Ramos (cell line): ENCODE measurements around the gene SPATA18.

ENCODE experiments used
- in situ Hi-C: fragments of 300-500 bp; cut with MboI; formaldehyde crosslinking; loops from one replicate; pipeline ENCODE4 v1.14.3; 2022; ENCODE audit warnings: low sequenced_read_pairs; ENCODE audit not compliant: unreplicated experiment

SPATA18 gene, protein sequence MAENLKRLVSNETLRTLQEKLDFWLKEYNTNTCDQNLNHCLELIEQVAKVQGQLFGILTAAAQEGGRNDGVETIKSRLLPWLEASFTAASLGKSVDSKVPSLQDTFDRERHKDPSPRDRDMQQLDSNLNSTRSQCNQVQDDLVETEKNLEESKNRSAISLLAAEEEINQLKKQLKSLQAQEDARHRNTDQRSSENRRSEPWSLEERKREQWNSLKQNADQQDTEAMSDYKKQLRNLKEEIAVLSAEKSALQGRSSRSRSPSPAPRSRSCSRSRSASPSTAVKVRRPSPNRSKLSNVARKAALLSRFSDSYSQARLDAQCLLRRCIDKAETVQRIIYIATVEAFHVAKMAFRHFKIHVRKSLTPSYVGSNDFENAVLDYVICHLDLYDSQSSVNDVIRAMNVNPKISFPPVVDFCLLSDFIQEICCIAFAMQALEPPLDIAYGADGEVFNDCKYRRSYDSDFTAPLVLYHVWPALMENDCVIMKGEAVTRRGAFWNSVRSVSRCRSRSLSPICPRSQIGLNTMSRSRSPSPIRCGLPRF

DNA sequence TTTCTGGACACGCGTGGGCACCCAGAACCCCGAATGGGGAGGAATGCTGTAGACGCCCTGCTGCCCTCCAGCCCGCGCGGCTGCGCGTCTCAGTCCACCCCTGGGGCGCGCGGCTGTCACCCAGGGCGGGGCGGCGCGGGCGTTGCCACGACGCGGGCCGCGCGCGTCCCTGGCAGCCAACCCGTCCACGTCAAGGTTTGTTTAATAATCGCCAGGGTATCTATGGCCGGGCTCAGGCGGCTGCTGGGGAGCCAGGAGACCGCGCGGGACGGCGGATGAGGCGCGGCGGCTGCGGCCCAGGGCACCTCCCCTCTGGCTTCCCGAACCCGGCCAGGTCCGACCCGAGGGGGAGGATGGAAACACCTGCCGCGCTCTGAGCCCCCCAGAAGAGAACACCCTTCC lies at the start of gene SPATA18:
Gene SPATA18 (plus strand): TSS at position 92 of the 402 bp plus-strand sequence. CDS start 401 bp downstream, outside the sequence.
- in situ Hi-C loops = no loop called here

DNA sequence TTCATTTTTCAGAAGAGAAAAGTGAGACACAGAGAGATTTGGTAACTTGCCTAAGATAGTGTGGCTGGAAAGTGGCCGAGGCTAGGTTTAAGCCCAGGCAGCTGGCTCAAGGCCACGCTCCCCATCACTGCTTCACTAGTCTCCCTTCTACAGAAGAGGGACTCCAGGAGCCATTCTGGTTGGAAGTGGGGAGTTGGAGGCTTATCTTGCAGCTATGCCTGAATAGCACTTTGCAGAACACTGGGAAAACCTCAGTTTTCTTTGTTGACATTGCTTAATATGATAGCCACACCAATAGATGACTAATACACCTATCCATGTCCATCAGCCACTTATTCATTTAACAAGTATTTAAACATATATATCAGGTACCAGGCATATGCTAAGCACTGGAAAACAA lies 49.5 kb upstream of the SPATA18 start:
- in situ Hi-C loops = no loop called here

DNA sequence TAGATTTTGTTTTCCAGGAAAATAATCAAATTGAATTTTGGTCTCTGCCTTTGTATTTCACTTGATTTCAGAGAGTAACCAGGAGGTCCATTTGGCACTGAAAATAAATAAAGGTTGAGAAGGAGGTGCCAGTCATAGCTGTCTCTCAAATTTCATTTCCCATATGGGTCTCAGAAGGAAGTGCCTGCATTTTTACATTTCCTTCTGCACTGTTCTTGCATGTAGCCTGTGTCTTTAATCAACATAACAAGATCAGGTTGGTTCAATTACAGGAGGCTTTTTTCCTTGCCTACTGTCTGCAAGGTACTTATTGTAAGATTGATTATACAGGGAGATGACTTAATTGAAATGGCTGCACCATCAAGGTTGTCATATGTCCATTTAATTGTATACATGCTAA lies 46.7 kb upstream of the SPATA18 start:
- in situ Hi-C loops = no loop called here

DNA sequence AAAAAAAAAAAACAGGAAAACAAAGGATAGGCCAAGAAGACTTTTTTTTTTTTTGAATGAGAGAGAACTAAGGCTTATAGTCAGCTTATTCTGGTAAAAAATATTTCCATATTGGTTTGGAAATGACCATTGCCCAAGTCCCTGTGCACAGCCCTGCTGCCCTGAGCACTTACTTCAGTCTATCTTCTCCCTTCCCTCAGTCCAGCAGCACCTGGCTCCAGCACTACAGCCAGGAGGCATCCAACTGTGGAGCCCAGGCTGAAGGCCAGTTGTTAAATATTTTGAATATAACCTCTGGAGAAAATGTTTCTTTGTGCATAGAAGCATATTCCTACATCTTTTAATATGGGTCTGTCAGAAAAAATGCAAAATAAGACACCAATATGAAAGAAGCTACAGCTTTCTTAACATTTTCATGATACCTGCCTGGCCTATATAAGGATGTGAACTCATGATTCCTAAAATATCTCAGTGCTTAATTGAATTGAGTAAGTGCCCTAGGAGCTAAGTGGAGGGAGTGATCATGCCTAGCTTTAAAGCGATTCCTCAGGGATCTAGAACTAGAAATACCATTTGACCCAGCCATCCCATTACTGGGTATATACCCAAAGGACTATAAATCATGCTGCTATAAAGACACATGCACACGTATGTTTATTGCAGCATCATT lies 45.4 kb upstream of the SPATA18 start:
- in situ Hi-C loops = no loop called here

DNA sequence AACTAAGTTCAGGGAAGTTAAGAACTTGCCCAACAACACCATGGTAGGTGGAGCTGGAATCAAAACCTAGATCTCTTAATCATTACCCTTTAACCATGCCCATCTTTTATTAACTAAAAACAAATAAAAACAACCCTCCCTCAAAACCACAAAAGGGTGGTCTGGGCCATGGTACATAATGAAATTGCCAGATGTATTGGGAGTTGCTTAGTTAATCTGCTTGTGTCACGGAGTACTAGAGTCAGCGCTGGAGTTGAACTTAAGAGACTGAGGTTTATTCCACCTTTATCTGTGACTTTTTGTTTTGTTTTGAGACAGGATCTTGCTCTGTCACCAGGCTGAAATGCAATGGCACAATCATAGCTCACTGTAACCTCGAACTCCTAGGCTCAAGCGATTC lies 44.2 kb upstream of the SPATA18 start:
- in situ Hi-C loops = no loop called here

DNA sequence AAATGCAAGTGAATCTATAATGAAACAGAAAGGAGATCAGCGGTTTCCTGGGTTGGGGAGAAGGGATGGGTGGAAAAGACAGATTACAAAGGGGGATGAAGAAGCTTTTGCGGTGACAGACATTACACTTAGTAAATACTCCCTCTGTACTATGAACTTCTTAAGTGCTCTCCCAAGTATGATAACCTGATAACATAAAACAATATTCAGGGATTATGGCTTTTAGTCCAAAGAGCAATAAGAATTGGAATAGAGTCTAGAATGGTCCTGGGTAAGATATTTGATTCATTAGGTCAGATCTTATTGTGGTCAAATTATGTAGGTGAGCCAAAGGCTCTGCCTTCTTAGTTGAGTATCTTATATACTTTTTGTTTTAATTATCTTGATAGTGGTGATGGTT lies 40.1 kb upstream of the SPATA18 start:
- in situ Hi-C loops = no loop called here

DNA sequence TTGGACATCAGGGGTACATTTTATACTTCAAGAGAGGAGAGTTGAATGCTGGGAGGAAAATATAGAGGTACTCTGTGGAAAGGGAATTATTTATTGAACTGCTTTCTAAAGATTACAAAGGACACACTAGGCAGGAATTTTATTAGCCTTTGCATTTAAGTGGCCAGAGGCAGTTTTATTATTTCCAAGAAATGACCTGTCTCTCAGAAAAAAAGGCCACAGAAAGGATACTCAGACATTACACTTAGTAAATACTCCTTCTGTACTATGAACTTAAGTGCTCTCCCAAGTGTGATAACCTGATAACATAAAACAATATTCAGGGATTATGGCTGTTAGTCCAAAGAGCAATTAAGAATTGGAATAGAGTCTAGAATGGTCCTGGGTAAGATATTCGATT lies 38.5 kb upstream of the SPATA18 start:
- in situ Hi-C loops = no loop called here

DNA sequence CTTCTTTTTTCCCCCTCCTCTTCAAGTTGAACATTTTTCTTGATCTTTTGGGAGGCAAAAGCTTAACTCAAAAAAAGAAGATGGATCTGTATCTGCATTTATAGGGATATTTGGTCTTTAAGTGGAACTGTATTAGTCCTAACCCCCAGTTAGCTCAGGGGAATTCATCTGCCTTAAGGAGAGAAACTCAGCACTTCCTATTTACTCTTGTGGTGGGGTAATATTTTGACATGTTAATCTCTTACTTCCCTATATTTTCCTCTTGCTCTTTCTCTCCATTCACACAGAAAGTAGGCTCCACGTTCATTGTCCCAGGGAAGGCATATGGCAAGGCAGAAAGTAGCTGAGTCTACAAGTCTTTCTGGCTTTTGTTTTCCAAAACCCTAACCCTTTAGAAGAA lies 36.2 kb upstream of the SPATA18 start:
- in situ Hi-C loops = no loop called here

DNA sequence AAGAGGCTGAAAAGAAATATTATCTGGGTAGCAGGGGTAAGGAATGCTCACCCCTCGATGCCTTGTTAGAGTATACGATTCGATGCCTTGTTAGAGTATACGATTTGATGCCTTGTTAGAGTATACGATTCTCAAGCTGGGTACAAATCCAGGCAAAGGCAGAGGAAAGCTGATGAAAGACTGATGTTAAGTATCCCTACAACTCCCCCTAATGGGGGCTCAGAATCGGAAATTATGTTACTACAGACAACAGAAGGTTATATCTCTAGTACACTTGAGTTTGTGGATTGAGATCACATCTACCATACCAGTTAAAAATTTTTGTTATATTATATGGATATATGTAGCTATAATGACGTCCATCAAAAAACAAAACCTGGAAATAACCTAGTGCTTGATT lies 35.7 kb upstream of the SPATA18 start:
- in situ Hi-C loops = no loop called here

DNA sequence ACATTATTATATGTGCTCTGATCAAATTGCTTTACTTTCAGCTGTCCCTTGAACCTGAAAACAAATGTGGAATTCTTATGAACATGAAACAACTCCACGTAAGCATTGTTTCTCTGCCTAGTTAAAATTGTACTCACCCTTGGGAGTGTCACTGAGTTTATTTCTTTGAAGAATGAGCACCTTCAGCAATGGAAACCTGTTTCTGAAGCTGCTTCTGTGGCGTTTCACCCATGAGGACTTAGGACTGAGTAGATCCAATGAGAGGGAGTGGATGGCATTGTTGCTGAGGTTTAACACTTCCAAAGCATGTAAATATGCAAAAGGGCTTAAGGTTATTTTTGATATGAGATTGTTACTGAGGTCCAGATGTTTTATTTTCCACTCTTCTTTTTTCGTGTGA lies 34.1 kb upstream of the SPATA18 start:
- in situ Hi-C loops = no loop called here

DNA sequence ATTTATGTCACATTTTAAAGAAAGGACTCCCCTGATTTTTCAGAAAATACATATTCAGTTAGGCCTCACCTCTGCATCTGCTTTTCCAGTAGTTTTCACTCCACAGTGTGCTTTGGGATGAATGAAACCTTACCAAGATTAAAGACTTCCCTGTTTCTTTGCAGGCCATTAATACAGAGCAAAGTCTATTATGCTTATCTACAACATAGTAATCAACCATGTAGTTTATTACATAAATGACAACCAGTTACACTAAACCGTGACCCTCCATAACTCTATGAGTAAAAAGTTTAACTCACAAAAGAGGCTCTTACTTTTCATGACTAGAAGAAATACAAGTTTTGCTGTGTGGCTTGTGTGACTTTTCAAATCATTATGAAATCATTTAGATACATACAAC lies 33.3 kb upstream of the SPATA18 start:
- in situ Hi-C loops = no loop called here

DNA sequence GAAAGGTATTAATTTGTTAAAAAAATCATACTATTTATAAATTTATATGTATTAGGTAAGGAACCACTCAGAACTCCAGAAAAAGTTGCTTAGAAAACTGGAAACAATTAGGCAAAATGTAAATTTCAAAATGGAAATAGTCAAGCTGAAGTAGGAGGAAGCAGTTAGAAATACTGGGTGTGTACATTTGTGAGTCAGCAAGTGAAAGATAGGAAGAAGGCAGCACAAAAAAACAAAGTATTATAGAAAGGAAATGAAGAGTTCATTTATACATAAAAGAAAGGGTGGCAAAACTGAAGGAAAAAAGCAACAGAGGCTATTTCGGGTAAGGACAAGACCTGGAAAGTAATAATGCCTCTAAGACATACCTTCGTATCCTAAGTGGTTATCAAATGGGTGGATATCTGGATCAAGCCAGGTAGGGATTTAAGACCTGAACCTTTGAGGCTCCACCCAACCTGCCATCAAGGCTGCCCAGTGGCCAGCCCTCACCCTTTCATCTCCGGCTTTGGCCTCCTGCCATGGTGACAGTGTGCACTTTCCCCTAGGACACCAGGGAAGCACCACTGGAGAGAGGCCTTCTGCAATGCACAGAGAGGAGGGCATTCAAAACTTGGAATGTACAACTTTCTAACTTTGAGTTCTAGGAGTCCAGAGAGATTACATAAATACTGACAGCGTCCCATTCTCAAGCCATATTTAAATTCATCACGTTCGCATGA lies 31.0 kb upstream of the SPATA18 start, which contains the start of gene LRRC66:
Gene LRRC66 (minus strand): TSS at position 428 of the 722 bp plus-strand sequence. CDS start 2,750 bp downstream, outside the sequence.
- in situ Hi-C loops = no loop called here

DNA sequence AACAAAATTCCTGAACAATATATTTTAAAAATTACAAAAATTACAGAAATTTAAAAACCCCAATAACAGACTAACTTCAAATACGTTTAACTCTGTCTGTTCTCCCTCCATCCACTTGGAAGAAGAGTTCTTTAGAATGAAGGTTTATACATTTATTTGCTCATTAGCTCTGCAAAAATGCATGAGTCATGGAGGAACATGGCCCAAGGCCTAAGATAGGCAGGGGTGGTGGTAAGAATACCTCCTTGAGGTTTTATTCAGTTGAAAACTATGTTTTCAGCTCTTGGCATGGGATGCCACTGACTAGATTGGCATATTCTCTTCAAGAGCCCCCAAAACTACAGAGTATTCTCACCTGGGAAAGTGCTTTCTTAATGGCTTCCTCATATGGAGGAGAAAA lies 22.1 kb upstream of the SPATA18 start:
- in situ Hi-C loops = no loop called here

DNA sequence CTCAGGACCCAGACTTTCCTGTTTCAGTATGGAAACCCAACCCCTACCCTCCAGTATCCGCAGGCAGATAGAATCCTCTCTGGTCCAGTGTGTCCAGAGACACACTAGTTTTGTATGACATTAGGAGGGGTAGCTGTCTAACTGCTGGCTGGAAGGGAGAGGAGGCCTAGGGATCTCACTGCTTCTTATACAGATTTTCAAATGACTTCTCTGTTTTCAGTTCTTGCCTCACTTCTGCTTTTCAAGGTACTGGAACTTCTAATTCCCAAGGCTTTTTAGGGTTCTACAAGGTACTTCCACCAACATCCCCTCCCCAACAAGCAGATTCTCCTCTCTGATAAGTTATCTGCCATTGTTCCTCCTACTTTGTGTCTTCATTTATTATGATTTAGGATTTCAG lies 19.1 kb upstream of the SPATA18 start:
- in situ Hi-C loops = no loop called here

DNA sequence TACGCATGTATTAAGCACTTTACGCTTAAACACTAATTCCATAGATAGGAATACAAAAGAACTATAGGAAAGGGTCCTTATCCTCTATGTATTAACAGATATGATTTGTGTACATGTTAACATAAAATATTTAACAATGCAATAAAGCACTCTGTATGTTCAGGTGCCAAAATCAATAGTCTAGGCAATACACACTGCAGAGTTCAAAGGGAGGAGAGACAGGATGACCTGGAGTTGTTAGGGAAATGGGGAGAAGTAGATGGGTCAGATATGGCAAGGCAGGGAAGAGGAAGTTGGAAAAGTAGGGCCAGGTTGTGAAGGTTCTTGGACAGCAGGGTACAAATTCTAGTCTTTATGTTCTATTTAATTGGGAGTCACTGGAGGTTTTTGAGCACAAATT lies 15.9 kb upstream of the SPATA18 start:
- in situ Hi-C loops = no loop called here

DNA sequence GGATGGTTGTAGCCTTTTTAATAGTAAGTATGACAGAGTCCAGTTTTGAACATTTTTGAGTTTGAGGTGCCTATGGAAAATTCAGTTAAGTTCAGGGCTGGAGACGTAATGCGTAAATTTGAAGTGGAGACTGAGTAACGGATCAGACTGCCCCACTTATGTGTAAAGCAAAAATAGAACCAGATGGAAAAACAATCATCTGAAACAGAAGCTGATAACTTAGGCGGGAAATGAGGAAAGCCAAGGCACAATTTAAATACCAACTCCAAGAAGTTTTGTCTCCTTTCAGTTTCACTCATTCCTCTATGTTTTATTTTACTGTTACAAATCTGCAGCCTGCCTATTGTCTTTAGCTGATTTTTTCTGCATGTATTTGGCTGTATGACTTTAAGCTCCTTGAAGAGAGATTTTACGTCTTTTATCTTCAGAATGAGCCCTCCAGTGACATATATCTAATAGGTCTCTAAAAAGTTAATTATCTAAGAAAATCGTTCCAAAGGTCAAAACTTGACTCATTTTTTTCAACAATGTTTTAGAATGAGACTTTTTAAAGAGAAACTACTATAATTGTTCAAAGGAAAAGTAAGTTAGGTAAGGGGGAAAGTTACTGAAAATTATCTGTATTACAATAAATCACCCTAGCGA lies 14.1 kb upstream of the SPATA18 start:
- in situ Hi-C loops = no loop called here

DNA sequence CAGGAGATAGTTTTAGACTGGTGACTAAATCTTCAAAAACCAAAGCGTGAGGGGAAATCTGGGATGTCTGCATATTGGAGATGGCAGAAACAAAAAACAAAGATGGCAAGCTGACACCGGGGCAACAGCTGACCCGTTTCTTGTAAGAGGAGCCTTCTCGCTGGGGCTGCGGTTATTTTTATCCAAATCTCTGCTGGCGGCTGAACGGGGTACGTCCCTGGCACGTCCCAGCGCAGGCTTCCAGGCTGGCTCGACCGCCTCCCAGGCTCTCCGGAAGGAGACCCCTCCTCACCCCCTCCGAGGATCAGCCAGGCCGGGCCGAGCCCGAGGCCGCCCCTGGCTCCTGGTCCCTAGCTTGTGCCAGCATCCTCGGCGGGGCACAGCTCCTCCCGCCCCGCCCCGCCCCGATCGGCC lies 13.4 kb upstream of the SPATA18 start:
- in situ Hi-C loops = no loop called here

DNA sequence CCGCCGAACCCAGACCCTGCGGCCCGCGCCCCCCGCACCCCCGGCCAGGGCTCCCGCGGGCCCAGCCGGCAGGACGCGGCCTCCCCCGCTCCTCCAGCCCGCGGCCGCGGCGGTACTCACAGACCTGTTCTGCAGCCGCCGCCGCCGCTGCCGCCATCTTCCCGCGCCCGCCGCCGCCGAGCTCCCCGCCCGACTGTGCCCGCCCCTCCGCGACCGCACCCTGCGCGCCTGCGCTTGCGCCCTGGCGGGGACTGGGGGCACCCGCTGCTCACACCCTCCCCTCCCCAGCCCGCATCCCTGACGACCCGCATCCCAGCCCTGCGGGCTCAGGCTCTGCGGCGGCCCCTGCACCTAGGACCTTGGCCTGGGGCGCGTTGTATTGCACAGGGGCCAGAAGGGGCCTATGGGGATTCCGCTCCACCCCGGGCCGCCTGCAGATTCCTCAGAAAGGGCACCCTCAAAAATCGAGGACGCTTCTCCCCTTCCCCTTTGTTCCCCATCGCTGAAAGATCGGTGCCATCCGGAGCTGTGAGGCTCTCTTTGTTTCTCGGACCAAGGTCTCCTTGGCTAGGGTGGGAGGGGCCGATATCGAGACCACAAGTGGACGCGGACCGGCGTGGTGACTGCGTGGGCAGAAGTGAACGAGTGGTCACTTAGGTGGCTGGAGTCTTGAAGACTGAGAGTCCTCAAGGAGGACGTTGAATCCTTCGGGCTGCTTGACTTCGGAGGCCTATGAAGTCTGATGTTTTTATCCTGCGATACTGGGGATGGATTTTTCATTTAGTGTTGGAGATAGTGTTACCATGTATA lies 12.8 kb upstream of the SPATA18 start, which contains the start of gene SGCB:
Gene SGCB (minus strand): TSS at position 197 of the 810 bp plus-strand sequence. CDS start 40 bp downstream, at position 157.
- in situ Hi-C loops = no loop called here

DNA sequence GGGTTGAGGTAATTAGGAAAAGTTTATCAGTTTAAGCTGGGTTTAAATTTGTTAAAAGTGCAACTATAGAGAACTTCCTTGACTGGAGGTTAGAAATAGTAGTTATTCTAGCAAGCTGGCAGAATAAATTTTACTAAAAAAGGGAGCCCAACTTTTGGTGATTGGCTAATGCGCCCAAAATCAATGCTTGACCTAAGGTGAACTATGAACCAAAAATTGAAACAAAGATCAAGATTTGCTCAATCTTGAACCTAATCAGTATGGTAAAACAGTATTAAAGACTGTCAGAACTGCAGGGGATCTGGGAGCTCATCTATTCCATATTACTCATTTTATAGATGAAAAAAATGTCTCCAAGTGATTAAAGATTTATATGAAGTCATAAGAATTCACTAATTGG lies 6.1 kb upstream of the SPATA18 start:
- in situ Hi-C loops = no loop called here
